ENCODE measurements around the gene CAMK2G.

CAMK2G gene

DNA sequence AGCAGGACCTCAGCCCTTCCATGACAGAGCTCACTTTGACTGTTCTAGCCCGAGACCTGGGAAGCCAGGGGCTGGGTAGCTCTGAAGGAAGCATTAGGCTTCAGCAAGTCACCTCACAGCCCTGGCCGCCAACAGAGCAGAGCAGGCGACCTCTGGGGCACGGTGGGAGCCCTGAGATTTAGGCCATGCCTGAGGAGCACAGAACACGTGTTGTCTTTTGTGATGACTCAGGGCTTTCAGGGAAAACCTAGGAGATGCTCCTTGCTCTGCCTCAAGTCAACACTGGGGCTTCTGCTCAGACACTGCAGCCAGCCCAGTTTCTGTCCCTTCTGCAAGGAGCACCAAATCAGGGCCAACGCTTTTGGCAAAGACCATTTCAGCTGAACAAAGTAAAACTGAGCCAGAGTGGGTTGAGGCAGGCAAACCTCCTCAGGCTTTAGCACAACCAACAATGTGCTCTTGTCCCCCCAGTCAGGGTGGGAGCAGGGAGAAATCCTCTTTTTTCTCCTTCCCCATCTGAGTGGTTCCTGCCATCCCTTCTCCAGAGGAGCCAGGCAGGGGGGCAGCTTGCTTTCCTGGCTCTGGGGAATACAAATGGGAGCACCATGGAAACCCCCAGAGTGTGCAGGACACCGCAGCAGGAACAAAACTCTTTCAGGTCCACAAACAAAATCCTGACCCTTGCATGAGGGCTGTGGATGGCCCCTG is 14.4 kb downstream of the CAMK2G start:
- no peak for DNase-seq

DNA sequence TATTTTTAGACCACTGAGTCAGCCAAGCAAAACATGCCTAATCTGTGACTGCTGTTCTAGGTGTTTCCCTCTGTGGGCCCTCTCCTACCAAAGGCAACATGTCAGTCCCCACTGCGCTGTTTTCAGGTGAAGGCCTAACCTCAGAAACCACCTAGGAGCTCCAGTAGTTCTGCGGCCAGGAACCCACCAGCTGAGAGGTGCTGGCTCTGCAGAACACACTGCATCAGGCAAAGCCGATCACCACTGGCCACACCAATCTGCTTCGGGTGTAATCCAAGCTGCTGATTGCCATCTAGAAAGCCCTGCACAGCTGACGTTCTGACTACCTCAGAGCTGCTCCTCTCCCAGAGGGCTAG is 14.9 kb downstream of the CAMK2G start:
- DNase-seq, result no peak

DNA sequence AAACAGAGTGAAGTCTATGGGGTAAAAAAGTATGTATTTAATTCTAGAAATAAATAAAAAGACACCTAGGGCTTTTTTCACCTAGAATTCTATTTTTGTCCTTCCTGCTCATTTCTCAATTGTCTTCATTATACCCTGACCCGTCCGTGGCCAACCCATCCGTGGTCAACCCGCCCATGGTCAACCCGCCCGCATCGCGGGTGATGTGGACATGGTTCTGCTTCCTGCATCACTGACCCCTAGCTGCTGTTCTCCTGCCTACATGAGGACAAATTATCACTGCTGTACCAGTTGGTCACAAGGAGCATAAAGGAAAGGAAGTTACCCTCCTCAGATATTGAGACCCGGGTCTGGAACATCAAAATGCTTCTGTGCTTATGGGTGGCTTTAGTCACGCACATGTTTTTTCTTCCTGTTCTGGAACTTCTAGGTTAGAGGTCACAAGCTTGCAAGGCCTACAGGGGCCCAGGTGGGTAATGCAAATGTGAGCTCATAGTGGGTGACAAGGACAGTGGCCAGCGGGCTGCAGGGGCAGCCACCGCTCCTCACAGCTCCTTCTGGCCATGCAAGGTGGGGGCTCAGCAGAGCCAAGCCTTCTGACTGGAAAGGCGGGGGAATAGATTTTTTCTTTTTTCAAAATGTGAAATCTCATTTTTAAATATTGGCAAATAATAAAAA is 15.5 kb downstream of the CAMK2G start:
- no peak for DNase-seq

DNA sequence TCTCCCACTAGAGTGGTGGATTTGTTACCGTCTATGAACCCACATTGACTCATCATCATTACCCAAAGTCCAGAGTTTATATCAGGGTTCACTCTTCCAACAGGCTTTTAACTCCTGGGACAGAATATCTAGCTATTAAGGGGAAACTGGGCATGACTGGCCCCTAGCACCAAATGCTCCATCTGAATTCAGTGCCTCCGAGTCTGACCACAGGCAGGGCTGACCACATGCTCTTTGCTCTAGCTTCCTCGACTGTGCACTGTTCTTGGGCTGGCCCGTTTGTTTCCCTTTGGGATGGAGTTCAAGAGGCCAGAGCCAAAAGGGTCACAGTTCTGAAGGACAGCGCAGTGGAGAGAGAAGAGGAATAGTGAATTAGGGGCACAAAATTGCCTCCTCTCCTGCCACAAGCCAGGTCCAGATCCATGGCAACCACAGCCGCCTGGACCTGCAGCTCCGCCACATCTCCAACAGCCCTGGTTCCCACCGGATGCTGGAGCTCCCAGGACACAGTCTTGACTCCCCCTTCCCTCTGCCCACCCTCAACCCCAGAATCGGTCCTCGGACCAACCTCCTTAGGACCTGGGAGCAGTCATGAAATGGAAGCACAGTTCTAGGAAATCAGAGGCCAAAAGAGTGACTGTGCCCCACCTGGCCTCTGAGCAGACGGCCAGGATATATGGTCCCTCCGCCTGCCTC is 16.2 kb downstream of the CAMK2G start:
- DNase-seq, result no peak

DNA sequence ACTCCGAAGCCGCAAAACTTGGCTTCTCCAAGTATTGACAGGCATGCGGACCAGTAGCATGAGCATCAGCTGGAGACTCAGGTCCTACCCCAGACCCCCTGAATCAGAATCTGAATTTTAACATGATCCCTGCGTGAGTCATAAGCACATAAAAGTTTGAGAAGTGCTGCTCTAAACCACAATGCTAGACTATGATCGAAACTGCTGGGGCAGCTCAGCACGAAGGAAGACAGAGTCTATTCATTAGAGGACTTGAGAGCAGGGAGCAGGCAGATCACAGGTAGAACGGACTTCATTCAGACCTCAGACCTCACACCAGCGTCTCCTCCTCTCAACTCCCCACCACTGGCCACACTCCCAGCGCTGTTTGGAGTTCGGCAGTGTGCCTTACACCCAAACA is 16.9 kb downstream of the CAMK2G start:
- DNase-seq, result no peak

DNA sequence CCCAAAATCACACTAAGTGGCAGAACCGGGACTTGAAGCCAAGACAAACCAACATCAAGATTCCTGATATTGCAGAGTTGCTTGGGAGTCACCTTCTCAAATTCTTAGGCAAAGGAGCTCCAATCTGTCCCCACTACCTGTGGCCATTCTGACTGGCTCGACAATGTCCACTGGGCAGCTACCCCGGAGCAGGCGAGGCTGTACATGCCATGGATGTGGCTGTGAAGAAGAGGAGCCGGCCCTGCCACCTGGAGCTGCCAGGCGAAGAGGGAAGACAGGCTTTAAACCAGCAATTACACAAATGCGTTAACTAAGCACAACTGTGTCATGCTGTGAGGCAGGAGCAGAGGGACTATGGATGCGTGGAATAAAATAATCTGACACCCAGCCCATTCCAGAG is 18.1 kb downstream of the CAMK2G start:
- no peak for DNase-seq

DNA sequence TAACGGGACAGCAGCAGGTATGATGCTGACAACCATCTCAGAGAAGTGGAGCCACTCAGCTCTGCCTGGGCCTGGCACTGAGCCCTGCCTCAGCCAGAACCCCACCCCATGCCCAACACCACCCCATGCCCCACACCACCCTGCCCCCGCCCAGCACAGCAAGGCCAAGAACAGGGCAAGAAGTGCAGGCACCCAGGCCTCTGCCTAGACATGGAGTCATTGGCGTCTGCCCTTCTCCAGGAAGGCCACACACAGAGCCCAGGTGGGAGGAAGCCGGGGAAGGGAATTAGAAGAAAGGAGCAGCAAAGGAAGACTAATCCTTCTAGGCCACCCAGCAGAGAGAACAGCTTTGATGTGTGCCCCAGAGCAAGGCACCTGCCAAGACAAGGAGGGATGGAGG is 18.9 kb downstream of the CAMK2G start:
- no peak for DNase-seq

DNA sequence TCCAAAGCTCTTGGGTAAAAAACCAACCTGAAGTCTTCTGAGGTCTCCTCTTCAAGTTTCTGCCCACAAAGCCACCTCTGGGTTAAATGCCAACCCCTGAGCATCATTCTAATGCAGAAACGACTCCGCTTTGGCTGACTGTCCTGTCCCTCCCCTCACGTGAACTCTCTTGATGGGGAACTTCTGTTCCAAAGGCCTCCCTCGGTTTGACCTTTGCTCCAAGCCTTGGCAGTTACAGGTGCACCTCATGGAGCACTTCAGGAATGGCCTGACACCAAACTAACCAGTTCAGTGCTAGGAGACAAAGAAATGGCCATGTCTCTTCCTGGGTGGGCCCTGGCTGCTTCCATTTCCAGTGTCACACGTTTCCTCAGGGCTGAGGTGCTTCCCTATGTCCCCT is 20.0 kb downstream of the CAMK2G start:
- DNase-seq, result no peak

DNA sequence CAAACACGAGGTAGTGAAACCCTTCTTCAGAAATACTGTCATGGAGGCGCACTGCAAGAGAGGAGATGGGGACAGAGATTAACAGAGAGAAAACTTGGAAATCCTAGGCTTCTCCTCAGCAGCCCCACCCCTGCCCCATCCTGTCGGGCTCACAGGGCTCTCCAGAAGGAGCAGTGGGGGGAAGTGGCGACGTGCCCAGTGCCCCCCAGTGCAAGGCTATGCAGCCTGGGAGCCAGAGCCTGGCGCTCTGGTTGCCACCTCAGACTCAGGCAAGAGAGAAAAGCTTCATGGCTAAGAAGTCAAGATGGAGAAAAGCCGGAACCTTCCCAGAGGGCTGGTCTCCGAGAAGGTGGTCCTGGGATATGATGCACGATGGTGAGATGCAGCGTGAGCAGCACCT is 21.2 kb downstream of the CAMK2G start:
- no peak for DNase-seq

DNA sequence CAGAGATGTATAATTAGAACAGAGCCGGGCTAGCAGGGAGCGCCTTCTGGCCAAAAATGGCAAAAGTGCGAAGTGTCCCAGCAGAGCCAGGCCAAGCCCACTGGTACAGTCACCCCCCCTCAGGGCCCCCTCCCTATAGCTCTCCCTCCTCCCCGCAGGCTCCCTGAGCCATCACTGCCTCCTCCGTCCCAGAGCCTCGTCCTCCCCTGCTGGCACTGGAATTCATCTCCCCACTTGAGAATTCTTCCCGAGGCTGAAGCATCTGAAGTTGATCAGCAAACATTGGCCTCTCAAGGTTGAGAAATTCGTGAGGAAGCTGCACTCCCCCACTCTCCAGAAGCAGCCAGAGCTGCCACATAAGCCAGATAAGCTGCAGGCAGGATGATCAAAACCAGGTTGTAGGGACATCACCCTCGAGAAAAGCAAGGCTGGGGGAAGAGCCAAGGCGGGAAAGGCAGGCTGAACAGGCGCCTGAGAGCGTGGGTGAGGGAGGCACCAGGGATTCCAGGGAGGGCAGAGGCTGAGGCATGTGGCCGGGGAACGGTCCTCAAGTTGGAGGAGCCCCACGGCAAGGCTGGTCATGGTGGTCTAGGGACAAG is 23.4 kb downstream of the CAMK2G start:
- DNase-seq, result no peak

DNA sequence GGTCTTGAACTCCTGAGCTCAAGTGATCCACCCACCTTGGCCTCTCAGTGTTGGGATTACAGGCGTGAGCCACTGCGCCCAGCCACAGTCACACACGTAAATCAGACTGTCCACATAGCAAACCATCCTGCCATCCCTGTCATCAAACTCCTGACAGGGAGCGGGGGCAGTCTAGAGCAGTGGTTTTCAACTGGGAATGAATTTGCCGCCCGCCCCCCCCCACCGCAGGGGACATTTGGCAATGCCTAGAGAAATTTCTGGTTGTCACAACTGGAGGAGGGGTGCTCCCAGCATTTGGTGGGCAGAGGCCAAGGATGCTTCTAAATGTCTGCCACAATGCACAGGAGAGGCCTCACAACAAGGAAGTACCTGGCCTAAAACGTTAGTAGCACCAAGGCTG is 24.1 kb downstream of the CAMK2G start:
- DNase-seq, result no peak

DNA sequence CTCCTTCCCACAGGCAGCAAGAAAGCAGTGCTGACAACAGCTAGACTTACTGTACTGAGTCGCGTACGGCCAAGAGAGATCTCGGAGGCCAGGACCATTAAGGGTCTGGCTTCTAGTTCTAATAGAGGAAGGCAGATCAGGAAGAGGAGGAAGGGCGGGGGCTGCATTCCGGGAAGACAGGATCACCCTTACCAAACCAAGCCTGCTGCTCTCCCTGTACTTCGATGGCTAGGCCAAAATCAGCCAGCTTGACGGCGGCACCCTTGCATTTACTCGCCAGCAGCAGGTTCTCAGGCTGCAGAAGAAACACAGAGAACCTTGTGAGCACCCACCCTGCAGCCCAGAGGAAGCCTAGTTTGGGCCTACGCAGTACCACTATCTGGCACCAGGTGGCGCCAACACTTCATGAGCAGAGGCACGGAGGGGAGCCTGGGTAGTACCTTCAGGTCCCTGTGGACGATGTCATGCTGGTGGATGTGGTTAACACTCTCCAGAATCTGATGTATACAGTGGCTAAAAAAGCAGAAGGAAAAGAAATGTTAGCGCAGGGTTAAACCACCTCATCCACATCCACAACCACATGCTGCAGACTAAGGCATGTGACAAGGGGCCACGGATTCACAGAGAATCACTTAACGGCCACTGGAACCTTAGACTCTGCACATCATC is 25.4 kb downstream of the CAMK2G start:
- peak; percentile 42 for DNase-seq

DNA sequence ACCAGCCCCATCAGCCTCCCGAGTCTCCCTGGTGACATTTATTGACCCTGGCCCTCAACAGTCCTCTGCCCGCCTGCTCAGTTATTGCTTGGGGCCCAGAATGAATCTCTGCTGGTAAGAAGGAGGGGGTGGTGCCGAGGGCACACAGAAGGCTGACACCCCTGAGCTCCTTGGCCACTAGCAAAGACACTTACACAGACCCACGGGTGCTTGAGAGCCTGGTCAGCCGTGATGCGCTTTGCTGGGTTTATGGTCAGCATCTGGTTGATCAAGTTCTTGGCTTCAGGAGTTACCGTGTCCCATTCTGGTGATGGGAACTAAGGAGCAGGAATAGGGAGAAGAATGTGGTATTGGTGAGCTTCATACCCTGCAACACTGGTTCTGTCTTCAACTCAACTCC is 27.3 kb downstream of the CAMK2G start:
- no peak for DNase-seq

DNA sequence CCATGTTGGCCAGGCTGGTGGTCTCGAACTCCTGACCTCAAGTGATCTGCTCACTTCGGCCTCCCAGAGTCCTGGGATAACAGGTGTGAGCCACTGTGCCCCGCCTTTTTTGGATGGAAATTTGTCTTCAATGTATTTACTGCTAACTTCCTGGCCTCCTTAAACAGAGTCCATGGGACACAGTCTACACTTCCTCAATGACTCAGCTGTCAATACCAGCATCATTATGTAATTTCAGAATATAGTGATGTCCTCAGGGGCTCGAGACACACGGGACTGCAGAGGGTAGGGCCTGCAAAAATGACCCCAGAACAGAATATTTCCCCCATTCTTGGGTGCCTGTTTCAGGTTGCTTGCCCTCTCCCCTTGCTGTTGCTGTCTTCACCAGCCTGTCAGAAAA is 31.1 kb downstream of the CAMK2G start:
- DNase-seq, result no peak

DNA sequence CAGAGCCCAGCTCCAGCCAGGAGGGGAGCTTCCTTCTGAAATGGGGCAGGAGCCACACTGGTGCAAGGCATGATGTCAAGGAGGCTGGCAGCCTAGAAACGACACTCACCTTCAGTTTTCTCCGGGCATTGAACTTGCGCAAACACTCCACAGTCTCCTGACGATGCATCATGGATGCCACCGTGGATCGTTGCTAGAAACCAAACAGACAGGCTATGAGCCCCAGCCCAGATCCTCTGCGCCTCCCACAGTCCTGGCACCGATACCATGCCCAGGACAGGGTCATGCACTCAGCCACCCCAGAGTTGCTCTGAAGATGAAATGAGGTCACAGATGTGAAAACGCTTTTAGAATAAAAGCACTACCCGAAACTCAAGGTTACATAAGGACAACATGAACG is 32.0 kb downstream of the CAMK2G start:
- no peak for DNase-seq

DNA sequence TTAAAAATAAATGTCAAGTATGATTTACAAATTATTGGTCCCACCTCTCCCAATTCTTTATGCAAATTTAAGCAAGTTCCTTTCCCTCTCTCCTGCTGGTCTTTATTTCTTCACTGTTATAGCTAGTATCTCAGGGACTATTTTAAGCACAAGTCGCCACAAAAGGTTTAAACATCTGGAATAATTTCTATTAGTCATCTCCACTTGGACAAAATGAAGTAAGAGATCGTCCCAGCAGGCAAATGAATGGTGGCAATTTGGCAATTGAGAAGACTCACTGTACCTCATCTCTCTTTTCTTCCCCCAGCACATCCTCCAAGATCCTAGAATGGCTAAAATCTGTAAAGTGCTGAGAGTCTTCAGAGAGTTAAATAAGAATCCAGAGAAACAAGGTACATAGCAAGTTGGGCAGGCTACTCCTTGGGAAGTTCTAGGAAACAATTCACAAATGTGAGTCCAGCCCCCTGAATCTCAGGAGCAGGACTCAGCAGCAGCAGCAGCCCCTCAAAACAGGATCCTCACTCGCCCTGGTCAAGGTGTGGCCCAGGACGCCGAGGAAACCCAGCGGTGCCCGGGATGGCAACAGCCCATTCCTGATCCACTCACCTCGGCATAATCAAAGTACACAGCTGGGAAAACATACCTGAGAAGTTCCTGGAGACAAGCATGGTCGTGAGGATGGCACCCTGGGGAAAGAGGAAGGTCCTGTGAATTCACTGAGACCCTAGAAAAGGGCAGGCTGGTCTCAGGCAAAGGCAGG is 32.6 kb downstream of the CAMK2G start:
- no peak for DNase-seq

DNA sequence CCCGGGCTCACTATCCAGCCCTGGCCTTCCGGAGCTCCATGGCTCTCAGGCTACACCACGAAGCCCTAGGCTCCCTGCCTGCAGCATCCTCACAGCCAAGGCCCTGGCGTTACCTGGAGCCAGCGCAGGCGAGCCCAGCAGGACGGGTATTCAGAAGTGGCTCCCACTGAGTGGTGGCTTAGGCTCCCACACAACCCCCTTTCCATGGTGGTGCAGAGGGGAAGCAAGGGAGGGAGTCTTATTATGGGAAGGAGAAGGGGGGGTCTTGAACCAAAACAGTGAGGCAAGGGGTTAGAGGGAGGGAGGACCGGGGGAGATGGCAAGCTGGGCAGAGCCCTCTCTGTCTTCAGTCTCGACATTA is 33.3 kb downstream of the CAMK2G start:
- DNase-seq, result no peak

DNA sequence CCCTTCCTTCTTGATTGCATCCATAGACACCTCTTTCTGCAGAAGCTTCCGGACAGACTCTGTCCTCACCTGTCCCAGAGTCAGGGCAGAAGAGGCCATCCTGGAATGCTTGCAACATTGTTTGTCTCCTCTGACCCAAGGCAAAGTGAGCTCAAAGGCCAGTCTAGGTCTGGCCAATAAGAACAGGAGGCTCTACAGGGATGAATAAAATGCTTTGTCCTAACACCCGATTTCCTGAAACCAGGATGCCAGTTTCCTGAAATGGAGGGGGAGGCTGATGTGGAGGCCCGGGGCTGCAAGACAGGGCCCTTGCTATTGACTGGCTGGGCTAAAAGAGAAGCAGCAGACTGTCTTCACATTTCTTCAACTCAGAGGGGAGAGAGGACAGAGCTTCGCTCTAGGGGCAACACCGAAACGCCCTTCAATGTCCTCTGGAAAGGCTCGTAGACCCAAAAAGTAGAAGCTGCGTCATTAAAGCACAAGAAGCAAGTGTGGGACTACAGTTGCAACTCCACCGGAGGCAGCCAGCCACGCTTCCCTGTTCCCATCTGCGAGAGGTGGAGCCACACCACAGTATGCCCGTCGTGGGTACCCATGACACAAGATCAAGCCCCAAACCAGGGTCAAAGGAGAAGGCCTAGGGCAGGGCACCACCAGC is 33.8 kb downstream of the CAMK2G start:
- DNase-seq, result no peak

DNA sequence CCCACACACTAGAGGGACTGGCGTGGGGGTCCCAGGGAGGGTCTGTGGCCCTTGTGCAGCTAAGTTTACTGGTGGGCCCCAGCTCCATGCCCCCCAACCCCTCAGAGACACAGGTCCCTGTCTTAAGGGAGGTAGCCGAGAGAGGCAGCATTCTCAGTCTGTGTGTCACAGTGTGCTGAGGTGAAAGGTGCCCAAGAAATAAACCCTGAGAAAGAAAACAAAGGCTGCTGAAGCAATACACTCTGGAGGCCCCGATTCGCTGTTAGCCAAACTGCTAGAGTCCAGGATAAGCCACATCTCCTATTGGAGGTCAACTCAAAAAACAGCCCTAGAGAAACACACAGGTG is 34.3 kb downstream of the CAMK2G start:
- DNase-seq, result no peak

DNA sequence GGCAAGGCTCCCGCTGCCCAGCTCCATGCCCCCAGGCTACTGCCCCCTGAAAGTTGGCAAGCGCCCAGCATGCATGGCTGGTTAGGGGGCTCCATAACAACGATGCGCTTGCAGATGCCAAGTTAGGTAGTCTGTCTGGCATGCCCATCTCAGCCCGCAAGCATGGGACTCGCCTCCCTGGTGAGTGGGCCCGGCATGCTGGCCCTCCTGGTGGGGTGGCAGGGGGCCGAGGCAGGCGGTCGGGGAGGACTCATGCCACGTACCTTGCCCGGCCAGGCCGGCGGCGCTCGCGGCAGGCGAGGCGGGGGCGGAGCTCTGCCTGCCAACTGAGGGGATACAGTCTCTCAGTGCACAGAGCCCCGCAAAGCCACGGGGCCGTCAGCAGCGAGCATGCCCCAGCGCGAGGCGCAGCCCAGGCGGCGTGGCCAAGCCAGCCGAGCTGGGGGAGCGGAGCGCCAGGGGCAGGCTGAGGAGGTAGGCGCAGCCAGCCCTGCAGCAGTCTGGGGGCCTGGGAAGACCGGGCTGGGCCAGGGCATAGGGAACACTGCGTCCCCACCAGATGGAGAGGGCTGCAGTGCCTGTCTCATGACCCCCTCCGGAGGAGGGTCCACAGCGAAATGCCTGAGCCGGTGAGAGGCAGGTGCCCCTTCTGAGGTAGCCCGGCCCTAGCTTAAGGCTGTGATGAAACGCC is 34.9 kb downstream of the CAMK2G start:
- no peak for DNase-seq

DNA sequence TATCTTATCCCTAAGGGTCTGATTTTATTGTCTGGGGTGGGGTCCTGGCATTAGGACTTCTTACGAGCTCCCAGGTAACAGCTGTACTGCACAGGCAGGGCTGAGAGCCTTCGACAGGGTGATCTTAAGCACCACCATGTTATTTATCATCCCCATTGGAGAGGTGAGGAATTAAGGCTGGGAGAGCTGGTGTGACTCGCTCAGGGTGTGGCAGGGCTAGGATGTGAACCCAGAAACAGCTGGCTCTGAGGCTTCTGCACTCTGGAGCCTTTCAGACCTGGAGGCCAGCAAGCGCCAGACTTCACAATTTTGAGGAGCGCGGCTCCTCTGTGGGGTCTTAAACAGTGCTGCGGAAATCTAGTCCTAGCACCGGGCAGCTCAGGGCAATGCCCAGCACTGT is 35.5 kb downstream of the CAMK2G start:
- DNase-seq, result no peak
